ENCODE data around the gene MAP2K4.

MAP2K4 gene

GRCh38 chr17:12178644-12179330 lies 158.1 kb downstream of the MAP2K4 start:
- DNase-seq = no peak

GRCh38 chr17:12180644-12181261 lies 160.1 kb downstream of the MAP2K4 start:
- no peak for DNase-seq

GRCh38 chr17:12187658-12188057 lies 167.0 kb downstream of the MAP2K4 start:
- no peak for DNase-seq

- DNase-seq = no peak
Measured at GRCh38 chr17:12193144-12193735, 172.6 kb downstream of the MAP2K4 start.

Data from NCI-H1092 treated with DMSO at 0.1 percent for 48 hours (cell line).